NCI-H1436 treated with DMSO at 0.1 percent for 48 hours (cell line): ENCODE results near the gene DLG2.
"Not testable (repeated sequence)": the region's sequence is repeated elsewhere in the genome, so short reads cannot be mapped to it uniquely, and the experiment has no call there.

ENCODE experiments used
- DNase-seq: peaks from one replicate; lab custom pipeline; 2025; lab: John Stamatoyannopoulos, UW

Gene DLG2

GRCh38 chr11:84833488-84834088 lies 793.6 kb downstream of the DLG2 start:
- DNase-seq = no peak

- no peak for DNase-seq
Measured at GRCh38 chr11:84830372-84830771, 796.8 kb downstream of the DLG2 start.

DNA sequence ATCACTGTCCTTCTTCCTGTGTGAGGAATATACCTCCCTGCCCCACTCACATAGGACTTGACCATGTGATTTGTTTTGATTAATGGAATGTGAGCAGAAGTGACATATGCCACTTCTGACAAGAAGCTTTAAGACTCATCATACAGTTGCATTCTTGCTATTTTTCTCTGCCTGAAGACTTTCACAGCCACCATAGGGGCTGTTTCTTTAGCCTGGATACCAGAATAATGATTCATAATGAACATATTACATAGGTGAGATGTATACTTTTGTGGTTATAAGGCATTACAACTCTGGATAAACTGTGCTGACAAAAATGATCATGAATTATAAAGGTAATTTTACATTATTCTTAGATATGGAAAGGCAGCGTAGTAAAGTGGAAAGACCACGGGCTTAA lies 798.0 kb downstream of the DLG2 start:
- DNase-seq = no peak

GRCh38 chr11:84828616-84829015 lies 798.5 kb downstream of the DLG2 start:
- DNase-seq = no peak

DNA sequence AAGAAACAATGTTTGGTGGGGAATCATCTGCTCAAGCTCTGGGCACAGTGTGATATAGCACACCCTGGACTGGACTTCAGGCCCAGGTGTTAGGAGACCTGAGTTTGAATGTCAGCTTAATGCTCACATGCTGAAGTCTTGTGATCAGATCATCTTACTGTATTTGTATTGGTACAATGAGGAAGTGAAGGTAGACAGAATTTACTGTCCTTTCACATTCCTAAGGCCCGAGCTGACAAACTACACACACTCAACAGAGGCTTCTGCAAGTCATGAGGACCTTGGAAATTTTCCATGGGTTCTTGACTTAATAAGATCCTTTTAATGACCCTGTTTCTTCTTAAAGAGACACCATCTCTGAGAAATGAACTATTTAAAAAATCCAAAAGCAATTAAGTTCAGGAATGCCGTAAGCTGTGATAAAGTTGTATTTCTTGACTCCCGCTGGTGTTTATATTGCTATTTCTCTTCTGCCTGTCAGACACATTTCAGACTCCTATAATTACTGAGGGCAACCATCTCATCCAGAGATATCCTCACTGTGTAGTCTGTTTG lies 802.0 kb downstream of the DLG2 start:
- no peak for DNase-seq

DNA sequence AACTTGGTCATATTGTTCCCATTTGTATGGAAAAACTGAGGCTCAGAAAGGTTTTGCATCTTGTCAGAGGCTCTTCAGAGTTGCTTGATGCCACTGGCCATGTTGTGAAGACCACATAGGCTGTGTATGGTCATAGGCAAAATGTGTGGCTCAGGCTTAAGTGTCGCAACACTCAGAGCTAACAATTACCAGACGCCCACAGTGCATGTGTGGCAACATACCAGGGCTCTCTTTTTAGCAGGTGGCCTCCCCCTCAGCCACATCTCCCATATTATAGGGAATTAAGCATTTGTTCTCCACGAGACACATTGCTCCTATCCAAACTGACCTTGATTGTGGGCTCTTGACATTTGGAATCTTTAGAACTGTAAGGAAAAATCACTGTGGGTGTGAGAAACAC lies 802.5 kb downstream of the DLG2 start:
- no peak for DNase-seq

DNA sequence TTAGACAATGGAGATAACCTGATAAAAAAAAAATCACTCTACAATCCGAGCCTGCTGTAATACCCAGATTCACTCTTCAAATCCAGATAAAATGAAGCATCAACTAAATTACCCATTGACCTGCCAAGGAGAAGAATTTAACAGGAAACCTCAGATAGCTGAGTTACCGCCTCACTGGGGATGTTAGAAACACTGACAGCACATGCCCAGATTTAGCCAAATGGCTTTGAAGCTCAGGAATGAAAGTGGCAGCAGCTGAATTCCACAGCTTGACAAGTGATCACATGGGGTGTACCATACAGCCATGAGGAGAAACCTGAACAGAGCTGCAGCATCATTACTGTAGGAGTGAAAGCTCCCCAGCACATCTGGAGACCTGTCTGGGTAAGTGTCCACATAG lies 807.6 kb downstream of the DLG2 start:
- no peak for DNase-seq

- no peak for DNase-seq
Measured at GRCh38 chr11:84819128-84819527, 808.0 kb downstream of the DLG2 start.

GRCh38 chr11:84817998-84818397 lies 809.1 kb downstream of the DLG2 start:
- no peak for DNase-seq

GRCh38 chr11:84812471-84812969 lies 814.6 kb downstream of the DLG2 start:
- no peak for DNase-seq

GRCh38 chr11:84806354-84806753 lies 820.8 kb downstream of the DLG2 start:
- no peak for DNase-seq

DNA sequence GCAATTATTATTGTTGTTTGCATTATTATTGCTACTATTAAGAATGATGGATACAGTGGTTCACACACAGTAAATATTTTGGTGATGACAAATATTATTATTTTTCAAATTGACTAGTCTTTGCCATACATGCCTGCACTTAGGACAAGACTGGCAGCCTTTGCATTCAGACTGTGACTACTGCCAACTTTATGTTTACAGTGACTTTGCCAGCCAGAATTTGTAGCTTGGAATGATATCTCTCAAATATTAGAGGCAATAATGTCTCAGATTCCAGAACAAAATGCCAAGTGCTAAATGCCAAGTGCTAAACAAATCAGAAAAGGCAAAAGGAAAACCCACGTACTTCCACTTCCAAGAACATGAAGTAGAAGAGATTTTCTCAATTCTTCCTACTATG lies 823.1 kb downstream of the DLG2 start:
- no peak for DNase-seq

DNA sequence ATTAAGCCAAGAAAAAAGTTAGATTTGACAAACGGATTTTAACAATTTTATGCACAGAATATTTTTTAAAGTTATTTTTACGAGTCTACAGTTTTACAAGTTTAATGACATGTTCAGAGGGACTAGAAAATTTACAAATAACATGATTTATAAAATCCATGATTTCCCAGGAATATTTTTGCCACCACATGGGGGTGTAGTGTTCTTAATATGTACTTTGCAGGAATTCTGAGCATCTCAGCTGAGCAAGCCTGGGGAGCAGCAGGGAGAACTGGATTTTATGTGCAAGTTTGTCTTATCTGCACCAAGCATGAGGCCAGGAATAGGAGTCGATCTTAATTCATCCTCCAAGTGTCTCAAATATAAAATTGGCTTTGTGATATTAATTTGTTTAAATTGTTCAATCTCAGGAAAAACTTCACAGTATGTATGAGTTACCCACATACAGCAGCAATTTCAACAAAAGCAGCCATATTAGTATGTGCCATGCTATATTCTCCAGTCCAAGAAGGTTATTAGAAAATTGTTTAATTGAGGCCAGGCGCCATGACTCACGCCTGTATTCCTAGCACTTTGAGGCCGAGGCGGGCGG lies 826.3 kb downstream of the DLG2 start:
- DNase-seq = no peak

DNA sequence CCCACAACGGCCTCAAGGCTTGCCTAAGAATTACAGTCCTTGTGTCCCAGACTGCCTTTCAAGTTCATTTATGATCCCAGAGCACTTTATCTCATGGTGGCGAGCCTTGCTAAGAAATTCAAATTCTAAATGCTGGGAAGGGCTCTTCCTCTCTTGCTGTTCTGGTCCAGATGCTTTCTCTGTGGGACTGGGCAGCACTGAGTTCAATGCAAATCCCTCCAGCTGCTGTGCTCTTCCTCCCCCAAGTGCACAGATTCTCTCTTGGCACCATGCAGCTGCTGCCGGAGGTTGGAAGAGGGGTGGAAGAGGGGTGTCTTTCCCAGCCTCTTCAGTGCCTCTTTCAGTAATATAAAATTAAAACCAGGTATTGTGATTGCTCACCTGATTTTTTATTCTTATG lies 828.0 kb downstream of the DLG2 start:
- no peak for DNase-seq

DNA sequence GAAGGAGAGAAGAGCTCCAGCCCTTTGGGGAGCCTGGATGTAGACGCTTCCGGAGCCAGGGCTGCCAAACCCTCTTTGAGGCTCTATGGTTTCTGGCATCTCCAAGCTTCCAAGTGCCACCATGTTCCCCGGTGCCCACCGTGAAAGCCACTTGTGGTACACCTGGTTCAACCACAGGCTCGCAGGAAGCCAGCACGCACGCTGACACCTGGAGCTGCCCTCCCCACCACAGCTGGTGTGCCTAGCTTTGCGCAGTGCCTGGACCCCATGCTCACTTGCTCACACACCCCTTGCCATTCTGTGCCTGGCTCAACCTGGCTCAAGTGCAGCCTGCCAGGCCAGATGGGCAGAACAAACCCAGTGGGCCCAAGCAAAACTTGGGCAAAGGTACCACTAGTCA lies 831.4 kb downstream of the DLG2 start:
- no peak for DNase-seq

GRCh38 chr11:84794663-84795443 lies 832.3 kb downstream of the DLG2 start:
- no peak for DNase-seq

DNA sequence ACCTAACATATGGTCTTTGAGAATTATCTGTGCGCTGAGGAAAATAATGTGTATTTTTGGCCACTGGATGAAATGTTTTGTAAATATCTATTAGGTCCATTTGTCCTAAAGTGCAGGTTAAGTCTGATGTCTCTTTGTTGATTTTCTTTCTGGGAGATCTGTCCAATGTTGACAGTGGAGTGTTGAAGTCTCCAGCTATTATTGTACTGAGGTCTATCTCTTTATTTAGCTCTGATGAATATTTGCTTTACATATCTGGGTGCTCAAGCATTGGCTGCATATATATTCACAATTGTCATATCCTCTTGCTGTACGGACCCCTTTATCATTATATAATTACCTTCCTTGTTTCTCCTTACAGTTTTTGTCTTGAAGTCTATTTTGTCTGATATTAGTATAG lies 833.8 kb downstream of the DLG2 start:
- no peak for DNase-seq

- DNase-seq = no peak
Measured at GRCh38 chr11:84790849-84791427, 836.2 kb downstream of the DLG2 start.

- DNase-seq = no peak
Measured at GRCh38 chr11:84788220-84788619, 838.9 kb downstream of the DLG2 start.

GRCh38 chr11:84784158-84784557 lies 843.0 kb downstream of the DLG2 start:
- not testable (repeated sequence) for DNase-seq

DNA sequence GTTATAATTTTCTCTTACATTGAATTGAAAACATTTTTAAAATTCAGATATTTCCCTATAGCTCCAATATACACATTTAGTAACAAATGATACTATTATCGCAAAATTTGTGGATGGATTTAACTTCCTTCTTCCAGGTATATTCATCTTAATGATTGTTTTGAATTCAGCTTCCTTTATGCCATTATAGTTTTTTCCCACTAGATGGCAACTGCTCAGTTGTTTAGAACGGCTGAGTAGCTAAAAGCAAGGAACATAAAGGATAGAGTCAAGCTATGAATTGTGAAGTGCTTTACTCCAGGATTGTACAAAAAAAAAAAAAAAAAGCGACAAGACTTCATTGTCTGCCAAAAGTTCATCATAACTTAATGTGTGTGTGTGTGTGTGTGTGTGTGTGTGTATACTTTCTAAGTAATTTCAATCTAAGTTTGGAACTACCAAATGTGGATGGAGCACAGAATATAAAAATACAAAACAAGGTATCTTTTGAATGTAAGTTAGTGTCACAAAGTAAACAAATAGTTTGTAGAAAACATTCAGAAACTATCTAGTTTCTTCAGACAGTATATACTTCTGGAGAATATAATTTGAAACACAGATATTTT lies 846.4 kb downstream of the DLG2 start:
- DNase-seq = peak; percentile 5

DNA sequence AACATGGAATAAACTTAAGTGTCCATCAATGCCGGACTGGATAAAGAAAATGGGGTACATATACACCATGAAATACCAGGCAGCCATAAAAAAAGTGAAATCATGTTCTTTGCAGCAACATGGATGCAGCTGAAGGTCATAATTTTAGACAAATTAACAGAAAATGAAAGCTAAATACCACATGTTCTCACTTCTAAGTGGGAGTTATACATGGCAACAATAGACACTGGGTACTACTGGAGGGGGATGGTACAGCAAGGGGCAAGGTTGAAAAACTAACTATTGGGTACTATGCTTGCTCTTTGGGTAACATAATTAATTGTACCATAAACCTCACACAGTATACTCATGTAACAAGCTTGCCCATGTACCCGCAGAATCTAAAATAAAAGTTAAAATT lies 851.6 kb downstream of the DLG2 start:
- DNase-seq = no peak
